Peyer's patch (tissue), 4 donors: ENCODE measurements around the gene SETDB1.

Experiments
- POLR2A ChIP-seq, 2 donors: fragments of 450-650 bp; IDR thresholded peaks; one replicate each; pipeline ENCODE4 v1.5.1; 2017; ENCODE audit warnings: antibody characterized with exemption in 2 of 2, mild to moderate bottlenecking in 2 of 2, moderate library complexity in 2 of 2
- TF ChIP-seq, protein P1 (sequence below), 6 experiments: fragments of 450-650 bp in 4 of 6; fragments of 200-600 bp in 2 of 6; sonication (generic) in 1 of 6; IDR thresholded peaks; one replicate each; pipeline ENCODE4 v1.5.1; 2017 to 2019; ENCODE audit warnings: antibody characterized with exemption in 6 of 6, mild to moderate bottlenecking in 3 of 6, moderate library complexity in 1 of 6

DNA sequence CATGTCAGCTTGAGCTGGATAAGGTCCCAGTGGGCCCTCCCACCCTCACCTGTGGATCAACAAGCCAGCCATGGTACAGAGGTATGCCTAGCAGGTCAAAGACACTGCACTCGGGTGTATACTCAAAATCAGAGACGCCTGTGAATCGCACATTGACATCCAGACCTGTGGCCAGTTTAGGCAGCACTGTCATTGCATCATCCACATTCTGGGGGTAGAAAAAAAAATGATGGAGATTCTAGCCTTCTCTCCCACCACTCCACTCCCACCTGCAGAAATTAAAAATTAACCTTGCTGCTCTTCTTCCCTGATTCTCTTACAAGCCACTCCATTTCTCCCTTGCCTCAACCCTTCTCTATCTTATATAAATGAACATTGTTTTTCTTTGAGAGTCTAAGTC lies 74.2 kb downstream of the SETDB1 start:
- TF ChIP-seq POLR2A (IDR thresholded peaks at IDR 0.05), result no peak
- TF ChIP-seq, protein P1, sequence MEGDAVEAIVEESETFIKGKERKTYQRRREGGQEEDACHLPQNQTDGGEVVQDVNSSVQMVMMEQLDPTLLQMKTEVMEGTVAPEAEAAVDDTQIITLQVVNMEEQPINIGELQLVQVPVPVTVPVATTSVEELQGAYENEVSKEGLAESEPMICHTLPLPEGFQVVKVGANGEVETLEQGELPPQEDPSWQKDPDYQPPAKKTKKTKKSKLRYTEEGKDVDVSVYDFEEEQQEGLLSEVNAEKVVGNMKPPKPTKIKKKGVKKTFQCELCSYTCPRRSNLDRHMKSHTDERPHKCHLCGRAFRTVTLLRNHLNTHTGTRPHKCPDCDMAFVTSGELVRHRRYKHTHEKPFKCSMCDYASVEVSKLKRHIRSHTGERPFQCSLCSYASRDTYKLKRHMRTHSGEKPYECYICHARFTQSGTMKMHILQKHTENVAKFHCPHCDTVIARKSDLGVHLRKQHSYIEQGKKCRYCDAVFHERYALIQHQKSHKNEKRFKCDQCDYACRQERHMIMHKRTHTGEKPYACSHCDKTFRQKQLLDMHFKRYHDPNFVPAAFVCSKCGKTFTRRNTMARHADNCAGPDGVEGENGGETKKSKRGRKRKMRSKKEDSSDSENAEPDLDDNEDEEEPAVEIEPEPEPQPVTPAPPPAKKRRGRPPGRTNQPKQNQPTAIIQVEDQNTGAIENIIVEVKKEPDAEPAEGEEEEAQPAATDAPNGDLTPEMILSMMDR (IDR thresholded peaks at IDR 0.05), result no peak
